ENCODE measurements around the gene GALNT8.

GALNT8 gene

GRCh38 chr12:4779749-4780148 is 59.5 kb downstream of the GALNT8 start:
- TF ChIP-seq POLR2AphosphoS5 (IDR thresholded peaks at IDR 0.05; ENCODE audit: low read depth, low read length): no peak
- no peak for TF ChIP-seq TAF1 (IDR thresholded peaks at IDR 0.05; ENCODE audit: borderline replicate concordance, insufficient read depth, low read length)
- TF ChIP-seq, protein P1, sequence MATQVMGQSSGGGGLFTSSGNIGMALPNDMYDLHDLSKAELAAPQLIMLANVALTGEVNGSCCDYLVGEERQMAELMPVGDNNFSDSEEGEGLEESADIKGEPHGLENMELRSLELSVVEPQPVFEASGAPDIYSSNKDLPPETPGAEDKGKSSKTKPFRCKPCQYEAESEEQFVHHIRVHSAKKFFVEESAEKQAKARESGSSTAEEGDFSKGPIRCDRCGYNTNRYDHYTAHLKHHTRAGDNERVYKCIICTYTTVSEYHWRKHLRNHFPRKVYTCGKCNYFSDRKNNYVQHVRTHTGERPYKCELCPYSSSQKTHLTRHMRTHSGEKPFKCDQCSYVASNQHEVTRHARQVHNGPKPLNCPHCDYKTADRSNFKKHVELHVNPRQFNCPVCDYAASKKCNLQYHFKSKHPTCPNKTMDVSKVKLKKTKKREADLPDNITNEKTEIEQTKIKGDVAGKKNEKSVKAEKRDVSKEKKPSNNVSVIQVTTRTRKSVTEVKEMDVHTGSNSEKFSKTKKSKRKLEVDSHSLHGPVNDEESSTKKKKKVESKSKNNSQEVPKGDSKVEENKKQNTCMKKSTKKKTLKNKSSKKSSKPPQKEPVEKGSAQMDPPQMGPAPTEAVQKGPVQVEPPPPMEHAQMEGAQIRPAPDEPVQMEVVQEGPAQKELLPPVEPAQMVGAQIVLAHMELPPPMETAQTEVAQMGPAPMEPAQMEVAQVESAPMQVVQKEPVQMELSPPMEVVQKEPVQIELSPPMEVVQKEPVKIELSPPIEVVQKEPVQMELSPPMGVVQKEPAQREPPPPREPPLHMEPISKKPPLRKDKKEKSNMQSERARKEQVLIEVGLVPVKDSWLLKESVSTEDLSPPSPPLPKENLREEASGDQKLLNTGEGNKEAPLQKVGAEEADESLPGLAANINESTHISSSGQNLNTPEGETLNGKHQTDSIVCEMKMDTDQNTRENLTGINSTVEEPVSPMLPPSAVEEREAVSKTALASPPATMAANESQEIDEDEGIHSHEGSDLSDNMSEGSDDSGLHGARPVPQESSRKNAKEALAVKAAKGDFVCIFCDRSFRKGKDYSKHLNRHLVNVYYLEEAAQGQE (IDR thresholded peaks at IDR 0.05; ENCODE audit: insufficient read depth in 1 of 2, low read depth in 2 of 2, low read length in 2 of 2): no peak
- TF ChIP-seq SIN3A (IDR thresholded peaks at IDR 0.05; ENCODE audit: borderline replicate concordance, insufficient read depth, low read length): no peak
- no peak for TF ChIP-seq FOXP2 (optimal IDR thresholded peaks at IDR 0.05; ENCODE audit: borderline replicate concordance, extremely low read depth, extremely low read length, insufficient read depth)

DNA sequence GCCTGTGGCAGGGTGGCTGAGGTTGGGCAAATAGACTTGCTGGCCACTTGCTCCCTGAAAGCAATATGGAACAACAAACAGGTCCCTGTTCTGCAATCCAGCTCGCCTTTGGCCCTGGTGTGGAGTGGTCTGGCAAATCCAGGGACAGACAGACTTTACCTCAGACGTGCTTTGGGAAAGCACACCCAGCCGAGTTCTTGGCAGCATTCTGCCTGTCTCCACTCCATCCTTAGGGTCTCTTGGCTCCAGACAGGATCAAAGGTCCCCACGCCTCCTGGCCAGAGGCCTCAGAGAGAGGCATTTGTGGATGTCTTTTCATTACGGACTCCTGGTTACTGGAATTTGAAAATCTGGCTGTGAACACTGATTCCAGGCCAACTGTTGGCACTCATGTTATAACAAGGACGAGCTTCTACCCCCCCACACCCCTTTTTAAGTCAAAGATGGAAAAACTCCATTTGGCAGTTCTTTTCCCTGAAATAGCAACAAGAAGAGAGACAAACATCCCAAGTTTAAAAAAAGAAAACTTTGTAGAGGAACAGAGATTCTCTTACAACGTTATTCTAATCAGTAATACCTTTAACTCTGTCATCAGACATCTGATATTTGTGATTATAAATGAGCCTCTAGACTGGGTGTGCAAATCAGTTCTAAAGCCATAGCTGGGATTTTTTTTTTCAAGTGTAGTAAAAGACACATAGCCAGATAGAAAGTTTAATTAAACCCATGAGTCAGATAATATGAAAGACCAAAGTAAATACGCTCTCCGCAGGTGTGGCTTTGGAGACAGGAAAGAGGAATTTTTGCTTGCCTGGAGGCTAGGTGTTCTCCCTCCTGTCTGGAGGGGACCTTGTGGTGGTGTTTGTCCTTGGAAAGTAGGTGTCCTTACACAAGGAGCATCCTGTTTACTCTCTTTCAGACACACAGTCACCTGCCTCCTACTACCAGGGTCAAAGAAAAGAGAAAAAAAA is 60.7 kb downstream of the GALNT8 start:
- TF ChIP-seq POLR2AphosphoS5 (IDR thresholded peaks at IDR 0.05; ENCODE audit: low read depth, low read length): no peak
- TF ChIP-seq, protein P1 (IDR thresholded peaks at IDR 0.05; ENCODE audit: insufficient read depth in 1 of 2, low read depth in 2 of 2, low read length in 2 of 2): no peak

GRCh38 chr12:4784404-4785054 is 64.3 kb downstream of the GALNT8 start:
- TF ChIP-seq FOXP2 (optimal IDR thresholded peaks at IDR 0.05; ENCODE audit: borderline replicate concordance, extremely low read depth, extremely low read length, insufficient read depth): no peak
- no peak for TF ChIP-seq TAF1 (IDR thresholded peaks at IDR 0.05; ENCODE audit: borderline replicate concordance, insufficient read depth, low read length)
- TF ChIP-seq SIN3A (IDR thresholded peaks at IDR 0.05; ENCODE audit: borderline replicate concordance, insufficient read depth, low read length): no peak
- TF ChIP-seq, protein P1 (IDR thresholded peaks at IDR 0.05; ENCODE audit: insufficient read depth in 1 of 2, low read depth in 2 of 2, low read length in 2 of 2): no peak
- no peak for TF ChIP-seq POLR2AphosphoS5 (IDR thresholded peaks at IDR 0.05; ENCODE audit: low read depth, low read length)

DNA sequence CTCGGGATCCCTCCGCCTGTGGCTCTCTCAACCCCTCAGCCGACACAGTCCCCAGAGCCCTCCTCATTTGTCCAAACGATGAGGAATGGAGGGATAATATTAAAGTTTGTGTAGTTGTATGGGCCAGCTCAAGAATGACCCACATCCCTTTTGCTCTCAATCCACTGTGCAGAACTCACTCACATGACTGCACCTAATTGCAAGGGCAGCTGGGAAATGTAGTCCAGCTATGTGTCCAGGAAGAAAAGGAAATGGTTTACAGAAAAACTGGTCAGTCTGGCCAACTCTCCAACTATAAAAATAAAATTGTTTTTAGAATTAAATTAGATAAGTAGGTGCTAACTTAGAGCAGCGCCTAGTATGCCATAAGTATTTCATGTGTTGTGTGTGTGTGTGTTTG is 66.6 kb downstream of the GALNT8 start:
- TF ChIP-seq, protein P1 (IDR thresholded peaks at IDR 0.05; ENCODE audit: insufficient read depth in 1 of 2, low read depth in 2 of 2, low read length in 2 of 2): no peak
- TF ChIP-seq SIN3A (IDR thresholded peaks at IDR 0.05; ENCODE audit: borderline replicate concordance, insufficient read depth, low read length) (no peak), FOXP2 (optimal IDR thresholded peaks at IDR 0.05; ENCODE audit: borderline replicate concordance, extremely low read depth, extremely low read length, insufficient read depth) (no peak), TAF1 (IDR thresholded peaks at IDR 0.05; ENCODE audit: borderline replicate concordance, insufficient read depth, low read length) (no peak), POLR2AphosphoS5 (IDR thresholded peaks at IDR 0.05; ENCODE audit: low read depth, low read length) (no peak)

Data from PFSK-1 (cell line).